GM04504 (cell line): Measurements from ENCODE around the gene GRM4.

ENCODE experiments used
- DNase-seq: peaks from one replicate; pipeline ENCODE4 v3.0.0-alpha.2; 2012; ENCODE audit warnings: low read depth

The GRM4 gene

GRCh38 chr6:33977606-33978411 lies 168.1 kb downstream of the GRM4 start:
- no peak for DNase-seq

GRCh38 chr6:33976437-33977360 lies 169.2 kb downstream of the GRM4 start:
- DNase-seq = no peak

GRCh38 chr6:33975661-33976436 lies 170.0 kb downstream of the GRM4 start:
- DNase-seq = no peak

GRCh38 chr6:33974471-33974870 lies 171.4 kb downstream of the GRM4 start:
- DNase-seq = no peak

- no peak for DNase-seq
Measured at GRCh38 chr6:33974030-33974429, 171.9 kb downstream of the GRM4 start.

- no peak for DNase-seq
Measured at GRCh38 chr6:33971580-33971979, 174.3 kb downstream of the GRM4 start.
